Measurements from ENCODE around the gene SLC8A3. TPM values are rescaled to one million over a fixed set of nuclear protein-coding genes. Genes with fewer than 3 reads are reported as not detected.

Gene SLC8A3
- polyA plus RNA-seq, 3 donors: 0.01 TPM; not detected in 2

DNA sequence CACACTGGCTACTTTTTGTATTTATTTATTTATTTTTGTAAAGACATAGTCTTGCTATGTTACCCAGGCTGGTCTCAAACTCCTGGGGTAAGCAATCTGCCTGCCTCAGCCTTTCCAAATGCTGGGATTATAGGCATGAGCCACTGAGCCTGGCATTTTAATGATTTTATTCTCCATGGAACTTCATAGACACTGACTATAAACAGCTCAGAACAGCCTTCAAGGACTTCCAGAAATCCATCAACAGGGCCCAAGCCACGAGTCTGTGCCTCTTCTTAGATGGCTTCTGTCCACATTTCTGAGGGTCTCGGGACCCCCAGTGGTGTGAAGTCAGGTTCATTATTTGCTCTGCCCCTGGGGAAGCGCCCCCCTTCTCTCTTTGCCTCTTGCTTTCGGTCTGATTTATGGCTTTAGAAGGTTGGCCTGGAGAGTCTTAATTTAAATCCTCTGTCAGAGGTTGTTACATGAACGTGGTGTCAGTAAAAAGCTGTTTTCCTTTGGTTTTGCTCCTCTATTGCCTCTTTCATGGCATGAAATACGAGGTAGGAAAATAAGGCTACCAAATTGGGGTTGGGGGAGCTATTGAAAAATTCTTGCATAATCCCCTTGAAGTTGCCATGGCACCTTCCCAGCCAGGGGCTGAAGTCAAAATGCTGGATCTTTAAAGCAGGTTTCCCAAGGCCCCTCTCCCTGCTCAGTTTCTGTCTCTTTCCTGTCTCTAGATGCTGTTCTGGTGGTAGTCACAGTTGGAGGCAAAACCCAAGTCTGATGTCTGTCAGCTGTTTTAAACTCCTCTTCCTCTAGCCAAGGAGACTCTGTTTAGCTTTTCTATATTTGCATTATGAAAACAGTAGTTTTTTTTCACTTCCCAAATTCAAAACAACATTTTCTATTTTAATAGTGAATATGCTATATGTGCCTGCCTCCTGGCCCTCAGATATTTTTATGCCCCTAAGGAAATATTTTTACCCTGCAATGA is 180.2 kb downstream of the SLC8A3 start:
- TF ChIP-seq, protein P1, sequence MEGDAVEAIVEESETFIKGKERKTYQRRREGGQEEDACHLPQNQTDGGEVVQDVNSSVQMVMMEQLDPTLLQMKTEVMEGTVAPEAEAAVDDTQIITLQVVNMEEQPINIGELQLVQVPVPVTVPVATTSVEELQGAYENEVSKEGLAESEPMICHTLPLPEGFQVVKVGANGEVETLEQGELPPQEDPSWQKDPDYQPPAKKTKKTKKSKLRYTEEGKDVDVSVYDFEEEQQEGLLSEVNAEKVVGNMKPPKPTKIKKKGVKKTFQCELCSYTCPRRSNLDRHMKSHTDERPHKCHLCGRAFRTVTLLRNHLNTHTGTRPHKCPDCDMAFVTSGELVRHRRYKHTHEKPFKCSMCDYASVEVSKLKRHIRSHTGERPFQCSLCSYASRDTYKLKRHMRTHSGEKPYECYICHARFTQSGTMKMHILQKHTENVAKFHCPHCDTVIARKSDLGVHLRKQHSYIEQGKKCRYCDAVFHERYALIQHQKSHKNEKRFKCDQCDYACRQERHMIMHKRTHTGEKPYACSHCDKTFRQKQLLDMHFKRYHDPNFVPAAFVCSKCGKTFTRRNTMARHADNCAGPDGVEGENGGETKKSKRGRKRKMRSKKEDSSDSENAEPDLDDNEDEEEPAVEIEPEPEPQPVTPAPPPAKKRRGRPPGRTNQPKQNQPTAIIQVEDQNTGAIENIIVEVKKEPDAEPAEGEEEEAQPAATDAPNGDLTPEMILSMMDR (IDR thresholded peaks at IDR 0.05): no peak
- intact Hi-C loops (cut with micrococcal nuclease): no loop called here
- no peaks in the 10 kb centered on the region for H3K9me3 Mint-ChIP-seq
- H3K4me3 ChIP-seq (replicated peaks in 1 of 3; ENCODE audit: low read depth in 2 of 3, low read length in 3 of 3): no peak overlapping the region
- no peak overlapping the region for H3K27ac ChIP-seq (ENCODE audit: low read depth in 1 of 2, low read length in 2 of 2)
- no peaks in the 10 kb centered on the region for H3K36me3 Mint-ChIP-seq
- H4K20me1 ChIP-seq (ENCODE audit: insufficient read depth, low read length): no peaks in the 10 kb centered on the region
- no peak for DNase-seq
- H3K27ac Mint-ChIP-seq: no peak overlapping the region
- no peaks in the 10 kb centered on the region for H3K4me1 ChIP-seq (ENCODE audit: control insufficient read depth in 1 of 2, insufficient read depth in 2 of 2, low read length in 2 of 2)
- H3K27me3 ChIP-seq (ENCODE audit: control insufficient read depth in 2 of 2, insufficient read depth in 2 of 2, low read length in 2 of 2): no peaks in the 10 kb centered on the region
- no peaks in the 10 kb centered on the region for H3K36me3 ChIP-seq (replicated peaks in 1 of 2; ENCODE audit: control insufficient read depth in 1 of 2, insufficient read depth in 2 of 2, low read length in 2 of 2)
- H3K4me1 Mint-ChIP-seq: peaks cover 9% of the 10 kb centered on the region
- H3K9me3 ChIP-seq (replicated peaks in 1 of 2; ENCODE audit: control insufficient read depth in 1 of 2, insufficient read depth in 1 of 2, low read length in 2 of 2): no peaks in the 10 kb centered on the region
- H2AFZ ChIP-seq (ENCODE audit: insufficient read depth, low read depth, low read length, poor library complexity, severe bottlenecking): no peak overlapping the region
- 42% methylated on average over 3 of the region's 6 CpGs for WGBS (ENCODE audit: insufficient coverage)
- peaks cover 0 to 2% (median 0%) of the 10 kb centered on the region in 3 donors for H3K27me3 Mint-ChIP-seq (ENCODE audit: low read depth in 3 of 3)
- H3K4me3 Mint-ChIP-seq: no peak overlapping the region
- no peaks in the 10 kb centered on the region for H3K79me2 ChIP-seq (ENCODE audit: insufficient read depth, low read length)
- H3K4me2 ChIP-seq (replicated peaks; ENCODE audit: extremely low read depth, low read length, poor library complexity, severe bottlenecking): no peak overlapping the region
- H3K9ac ChIP-seq (ENCODE audit: insufficient read depth, low read length, poor library complexity, severe bottlenecking): no peak overlapping the region

DNA sequence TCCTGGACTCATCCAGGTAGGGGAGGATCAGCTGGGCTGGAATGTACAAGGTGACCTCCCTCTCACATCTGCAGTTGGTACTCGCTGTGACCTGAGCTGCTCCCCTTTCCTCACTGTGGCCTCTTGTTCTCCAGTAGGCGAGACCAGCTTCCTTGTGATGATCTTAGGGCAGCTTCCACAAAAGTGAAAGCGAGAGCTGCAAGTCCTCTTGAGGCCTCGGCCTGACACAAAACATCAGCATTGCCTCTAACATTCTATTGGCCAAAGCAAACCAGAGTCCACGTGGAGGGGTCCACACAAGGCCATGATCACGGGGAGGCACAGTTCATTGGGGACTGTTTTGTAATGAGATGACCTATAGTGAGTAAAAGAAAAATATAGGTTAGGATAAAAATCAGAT is 182.1 kb downstream of the SLC8A3 start:
- intact Hi-C loops (cut with micrococcal nuclease): no loop called here
- H3K4me2 ChIP-seq (replicated peaks; ENCODE audit: extremely low read depth, low read length, poor library complexity, severe bottlenecking): no peak overlapping the region
- no peaks in the 10 kb centered on the region for H3K4me1 ChIP-seq (ENCODE audit: control insufficient read depth in 1 of 2, insufficient read depth in 2 of 2, low read length in 2 of 2)
- H4K20me1 ChIP-seq (ENCODE audit: insufficient read depth, low read length): no peaks in the 10 kb centered on the region
- no peak overlapping the region for H3K27ac Mint-ChIP-seq
- no peak overlapping the region for H3K9ac ChIP-seq (ENCODE audit: insufficient read depth, low read length, poor library complexity, severe bottlenecking)
- DNase-seq: no peak
- TF ChIP-seq, protein P1 (IDR thresholded peaks at IDR 0.05): no peak
- H3K9me3 ChIP-seq (replicated peaks in 1 of 2; ENCODE audit: control insufficient read depth in 1 of 2, insufficient read depth in 1 of 2, low read length in 2 of 2): no peaks in the 10 kb centered on the region
- H3K9me3 Mint-ChIP-seq: no peaks in the 10 kb centered on the region
- peaks cover 9% of the 10 kb centered on the region for H3K4me1 Mint-ChIP-seq
- no peaks in the 10 kb centered on the region for H3K36me3 ChIP-seq (replicated peaks in 1 of 2; ENCODE audit: control insufficient read depth in 1 of 2, insufficient read depth in 2 of 2, low read length in 2 of 2)
- H3K27ac ChIP-seq (ENCODE audit: low read depth in 1 of 2, low read length in 2 of 2): no peak overlapping the region
- no peaks in the 10 kb centered on the region for H3K27me3 ChIP-seq (ENCODE audit: control insufficient read depth in 2 of 2, insufficient read depth in 2 of 2, low read length in 2 of 2)
- peak overlapping the region; percentile 6 for H2AFZ ChIP-seq (ENCODE audit: insufficient read depth, low read depth, low read length, poor library complexity, severe bottlenecking)
- no peaks in the 10 kb centered on the region for H3K79me2 ChIP-seq (ENCODE audit: insufficient read depth, low read length)
- WGBS (ENCODE audit: insufficient coverage): 69% methylated on average over 3 of the region's 6 CpGs
- H3K27me3 Mint-ChIP-seq (ENCODE audit: low read depth in 3 of 3): peaks cover 1 to 3% (median 2%) of the 10 kb centered on the region in 3 donors
- H3K4me3 ChIP-seq (replicated peaks in 1 of 3; ENCODE audit: low read depth in 2 of 3, low read length in 3 of 3): no peak overlapping the region
- H3K36me3 Mint-ChIP-seq: no peaks in the 10 kb centered on the region
- H3K4me3 Mint-ChIP-seq: no peak overlapping the region

All from CD14-positive monocyte (primary cell).